Gastroesophageal sphincter (tissue), 4 donors: ENCODE data around the gene PAEP. TPM values are rescaled to one million over a fixed set of nuclear protein-coding genes. Genes with fewer than 3 reads are reported as not detected.
"Not testable (repeated sequence)": the region's sequence is repeated elsewhere in the genome, so short reads cannot be mapped to it uniquely, and the experiment has no call there.

ENCODE experiments used
- ATAC-seq: fragments of 150-250 bp; one replicate; pipeline ENCODE4 v1.9.1; 2016; ENCODE audit warnings: mild to moderate bottlenecking, moderate library complexity
- H3K27ac ChIP-seq, 4 donors: fragments of 200-600 bp; sonication (generic) in 3 of 4; 1 replicate in 3 of 4; 2 replicates in 1 of 4; pipeline ENCODE4 v1.5.1; 2016 to 2019
- H3K27me3 ChIP-seq: fragments of 200-600 bp; sonication (generic); one replicate; pipeline ENCODE4 v1.5.1; 2019
- H3K36me3 ChIP-seq, 2 donors: fragments of 200-600 bp; sonication (generic); one replicate each; pipeline ENCODE4 v1.5.1; 2019; ENCODE audit warnings: control low read depth in 1 of 2
- H3K4me1 ChIP-seq, 3 donors: fragments of 200-600 bp; sonication (generic); 1 replicate in 2 of 3; 2 replicates in 1 of 3; pipeline ENCODE4 v1.5.1; 2016 to 2019; ENCODE audit warnings: control low read depth in 2 of 3
- H3K4me3 ChIP-seq, 2 donors: fragments of 200-600 bp; sonication (generic); one replicate each; pipeline ENCODE4 v1.5.1; 2019; ENCODE audit warnings: mild to moderate bottlenecking in 1 of 2, moderate library complexity in 1 of 2
- H3K9me3 ChIP-seq, 3 donors: fragments of 200-600 bp; sonication (generic); one replicate each; pipeline ENCODE4 v1.5.1; 2017 to 2019; ENCODE audit warnings: control low read depth in 2 of 3
- EP300 ChIP-seq: sonication (generic); formaldehyde crosslinking; IDR thresholded peaks from one replicate; pipeline ENCODE4 v1.6.1; 2017; ENCODE audit warnings: antibody characterized with exemption, mild to moderate bottlenecking
- POLR2A ChIP-seq, 2 donors: fragments of 450-650 bp; IDR thresholded peaks; one replicate each; pipeline ENCODE4 v1.6.1; 2017; ENCODE audit warnings: antibody characterized with exemption in 2 of 2, mild to moderate bottlenecking in 2 of 2, moderate library complexity in 1 of 2
- POLR2AphosphoS5 ChIP-seq: sonication (generic); formaldehyde crosslinking; IDR thresholded peaks from one replicate; pipeline ENCODE4 v1.6.1; 2017; ENCODE audit warnings: antibody characterized with exemption
- WGBS, 2 donors: methylation state at CpG; one replicate each; pipeline ENCODE4 v1.1.5; 2018; ENCODE audit warnings: low coverage in 1 of 2; 5-methylcytosine and 5-hydroxymethylcytosine counted together
- total RNA-seq, 4 donors: library from RNA; depleted of rRNA; stranded (reverse); fragments of >200 nt; gene quantifications; one replicate each; pipeline ENCODE4 v1.1.0, GENCODE V29; 2016
- TF ChIP-seq, protein P1 (sequence below), 4 experiments: fragments of 200-600 bp in 2 of 4; fragments of 450-650 bp in 2 of 4; sonication (generic) in 1 of 4; IDR thresholded peaks; one replicate each; pipeline ENCODE4 v1.5.1; 2017 to 2019; ENCODE audit warnings: antibody characterized with exemption in 4 of 4, mild to moderate bottlenecking in 2 of 4, moderate library complexity in 2 of 4

Gene PAEP
- total RNA-seq, 4 donors from 2014 or later = not detected

DNA sequence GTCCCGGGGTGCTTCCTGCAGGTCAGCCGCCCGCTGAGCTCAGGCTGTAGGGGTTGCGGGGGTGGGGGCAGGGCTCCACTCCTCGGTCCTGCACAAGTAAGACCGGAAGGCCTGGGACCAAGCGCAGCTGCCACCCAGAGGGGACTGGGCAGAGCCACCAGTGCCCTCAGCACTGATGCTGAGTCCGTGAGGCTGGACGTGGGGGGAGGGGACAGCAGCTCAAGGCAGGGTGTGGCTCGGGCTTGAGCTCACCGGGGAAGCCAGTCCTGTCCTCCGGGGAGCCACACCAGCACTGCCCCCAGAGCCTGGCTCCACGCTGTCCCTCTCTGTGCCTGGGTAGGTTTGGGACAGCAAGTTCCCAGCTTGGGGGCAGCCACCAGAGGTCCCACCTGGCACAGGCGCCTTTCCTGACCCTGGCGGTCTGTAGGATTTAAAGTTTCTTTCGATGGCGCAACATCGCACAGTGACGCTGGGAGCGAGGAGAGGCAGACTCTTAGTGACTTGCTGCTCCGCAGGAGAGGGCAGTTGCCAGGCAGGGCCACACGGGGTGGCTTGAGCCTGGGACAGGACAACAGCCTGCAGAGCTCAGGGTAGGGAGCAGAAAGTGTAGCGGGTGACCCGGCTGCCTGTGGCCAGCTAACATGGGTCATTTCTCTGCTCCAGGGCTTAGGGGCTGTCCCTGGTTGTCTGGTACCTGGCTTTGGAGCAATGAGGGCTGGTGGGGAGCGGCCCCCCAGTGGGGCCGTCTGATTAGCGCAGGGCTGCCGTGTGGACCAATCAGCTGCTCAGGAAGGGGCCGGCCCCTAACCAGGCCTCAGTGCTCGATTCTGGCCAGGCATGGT is 34.6 kb upstream of the PAEP start:
- Histone ChIP-seq H3K27ac (no peak overlapping the region), H3K9me3 (peaks cover 0 to 14% (median 0%) of the 10 kb centered on the region in 3 donors), H3K4me3 (no peak overlapping the region), H3K4me1 (no peaks in the 10 kb centered on the region), H3K27me3 (peaks cover 84% of the 10 kb centered on the region), H3K36me3 (no peaks in the 10 kb centered on the region)
- ATAC-seq = no peak
- WGBS, 2 donors = 70 to 71% methylated on average over 4 of the region's 30 CpGs
- TF ChIP-seq POLR2A (IDR thresholded peaks at IDR 0.05) (no peak), POLR2AphosphoS5 (no peak), EP300 (no peak)
- TF ChIP-seq, protein P1, sequence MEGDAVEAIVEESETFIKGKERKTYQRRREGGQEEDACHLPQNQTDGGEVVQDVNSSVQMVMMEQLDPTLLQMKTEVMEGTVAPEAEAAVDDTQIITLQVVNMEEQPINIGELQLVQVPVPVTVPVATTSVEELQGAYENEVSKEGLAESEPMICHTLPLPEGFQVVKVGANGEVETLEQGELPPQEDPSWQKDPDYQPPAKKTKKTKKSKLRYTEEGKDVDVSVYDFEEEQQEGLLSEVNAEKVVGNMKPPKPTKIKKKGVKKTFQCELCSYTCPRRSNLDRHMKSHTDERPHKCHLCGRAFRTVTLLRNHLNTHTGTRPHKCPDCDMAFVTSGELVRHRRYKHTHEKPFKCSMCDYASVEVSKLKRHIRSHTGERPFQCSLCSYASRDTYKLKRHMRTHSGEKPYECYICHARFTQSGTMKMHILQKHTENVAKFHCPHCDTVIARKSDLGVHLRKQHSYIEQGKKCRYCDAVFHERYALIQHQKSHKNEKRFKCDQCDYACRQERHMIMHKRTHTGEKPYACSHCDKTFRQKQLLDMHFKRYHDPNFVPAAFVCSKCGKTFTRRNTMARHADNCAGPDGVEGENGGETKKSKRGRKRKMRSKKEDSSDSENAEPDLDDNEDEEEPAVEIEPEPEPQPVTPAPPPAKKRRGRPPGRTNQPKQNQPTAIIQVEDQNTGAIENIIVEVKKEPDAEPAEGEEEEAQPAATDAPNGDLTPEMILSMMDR (IDR thresholded peaks at IDR 0.05) = no peak

DNA sequence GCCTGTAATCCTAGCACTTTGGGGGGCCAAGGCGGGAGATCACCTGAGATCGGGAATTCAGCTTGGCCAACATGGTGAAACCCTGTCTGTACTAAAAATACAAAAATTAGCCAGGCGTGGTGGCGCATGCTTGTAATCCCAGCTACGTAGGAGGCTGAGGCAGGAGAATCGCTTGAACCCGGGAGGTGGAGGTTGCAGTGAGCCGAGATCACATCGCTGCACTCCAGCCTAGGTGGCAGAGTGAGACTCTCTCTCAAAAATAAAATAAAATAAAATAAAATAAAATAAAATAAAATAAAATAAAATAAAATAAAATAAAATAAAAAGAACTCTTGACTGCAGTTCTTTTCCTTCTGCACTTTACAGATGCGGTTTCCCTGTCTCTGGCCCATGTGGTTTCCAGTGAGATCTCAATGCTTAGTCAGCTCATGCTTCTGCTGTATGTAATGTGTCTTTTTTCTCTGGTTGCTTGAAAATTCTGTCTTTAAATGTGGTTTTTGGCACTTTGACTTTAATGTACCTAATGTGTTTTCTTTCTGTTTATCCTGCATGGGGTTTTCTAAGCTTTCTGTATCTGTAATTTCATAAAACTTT is 32.6 kb upstream of the PAEP start:
- H3K36me3 ChIP-seq, ATAC-seq, H3K4me1 ChIP-seq, H3K27ac ChIP-seq, H3K4me3 ChIP-seq: not testable (repeated sequence)
- WGBS, 2 donors = 93 to 100% methylated on average over 1 to 6 of the region's 10 CpGs
- peaks cover 77% of the 10 kb centered on the region for H3K27me3 ChIP-seq
- peaks cover 0 to 14% (median 0%) of the 10 kb centered on the region in 3 donors for H3K9me3 ChIP-seq

DNA sequence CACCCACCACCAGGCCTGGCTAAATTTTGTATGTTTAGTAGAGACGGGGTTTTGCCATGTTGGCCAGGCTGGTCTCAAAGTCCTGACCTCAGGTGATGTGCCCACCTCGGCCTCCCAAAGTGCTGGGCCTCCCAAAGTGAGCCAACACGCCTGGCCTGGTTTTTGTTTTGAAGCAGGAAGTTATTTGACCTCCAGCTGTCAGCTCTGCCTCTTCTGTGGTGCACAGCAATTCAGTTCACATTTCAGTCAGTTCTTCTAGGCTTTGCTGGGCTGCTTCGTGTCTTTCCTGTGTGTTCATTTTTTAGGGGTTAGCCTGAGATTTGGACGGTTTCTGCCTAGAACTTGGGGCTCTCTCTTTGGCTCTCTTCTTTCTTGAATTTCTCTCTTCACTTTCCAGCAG is 31.4 kb upstream of the PAEP start:
- peaks cover 75% of the 10 kb centered on the region for H3K27me3 ChIP-seq
- TF ChIP-seq, protein P1 (IDR thresholded peaks at IDR 0.05) = no peak
- TF ChIP-seq POLR2A (IDR thresholded peaks at IDR 0.05) (no peak), POLR2AphosphoS5 (no peak), EP300 (no peak)

DNA sequence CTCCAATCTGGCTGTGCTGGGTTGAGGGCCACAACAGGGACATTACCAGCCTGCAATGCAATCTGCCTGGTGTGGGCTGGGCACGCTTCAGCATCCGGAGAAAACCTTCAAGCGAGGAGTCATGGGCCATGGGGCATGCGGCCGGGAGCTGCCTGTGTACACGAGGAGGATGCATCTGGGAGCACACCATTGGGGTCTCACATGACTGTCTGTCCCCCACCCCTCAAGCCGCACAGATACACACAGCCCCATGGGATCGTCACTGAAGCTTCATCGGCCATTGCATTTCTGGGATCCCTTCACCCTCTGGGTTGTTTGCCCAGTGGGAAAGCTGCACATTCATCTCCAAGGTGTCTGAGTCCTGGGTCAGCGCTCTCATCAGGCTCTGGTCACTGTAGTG is 30.5 kb upstream of the PAEP start:
- Histone ChIP-seq H3K4me3 (no peak overlapping the region), H3K9me3 (peaks cover 0 to 14% (median 0%) of the 10 kb centered on the region in 3 donors), H3K27ac (no peak overlapping the region), H3K4me1 (no peaks in the 10 kb centered on the region), H3K27me3 (peaks cover 70% of the 10 kb centered on the region), H3K36me3 (no peaks in the 10 kb centered on the region)
- WGBS, 2 donors = 94% methylated on average over 9 of the region's 10 CpGs; no CpG with 5 or more reads in 1 of the 2 donors
- ATAC-seq = no peak
- TF ChIP-seq, protein P1 (IDR thresholded peaks at IDR 0.05) = no peak
- TF ChIP-seq POLR2AphosphoS5 = no peak
- TF ChIP-seq POLR2A (IDR thresholded peaks at IDR 0.05) = no peak
- TF ChIP-seq EP300 = no peak

More for the DNA sequence above, 31.4 kb upstream of the PAEP start:
- Histone ChIP-seq H3K4me1 (no peaks in the 10 kb centered on the region), H3K4me3 (no peak overlapping the region), H3K36me3 (no peaks in the 10 kb centered on the region), H3K27ac (no peak overlapping the region), H3K9me3 (peaks cover 0 to 14% (median 0%) of the 10 kb centered on the region in 3 donors)
- ATAC-seq = no peak
- 40% methylated on average over 3 of the region's 5 CpGs; no CpG with 5 or more reads in 1 of the 2 donors for WGBS, 2 donors

DNA sequence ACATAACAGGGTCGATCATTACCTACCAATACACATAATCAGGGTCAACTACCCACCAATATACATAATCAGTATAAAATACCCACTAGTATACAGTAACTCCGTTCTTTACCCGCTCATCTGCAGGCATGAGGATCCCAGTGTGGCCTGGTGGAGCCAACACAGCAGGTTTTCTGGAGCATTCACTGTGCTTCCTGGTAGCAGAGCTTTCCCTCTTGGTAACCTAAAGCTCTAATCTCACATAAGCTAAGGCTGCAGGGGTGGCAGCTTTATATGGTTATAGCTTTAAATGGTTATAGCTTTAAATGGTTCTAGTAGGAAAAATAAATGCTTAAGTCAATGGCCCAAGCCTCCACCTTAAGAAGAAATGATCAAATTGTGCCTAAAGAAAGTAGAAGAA is 28.4 kb upstream of the PAEP start:
- H3K4me3 ChIP-seq = no peak overlapping the region
- TF ChIP-seq, protein P1 (IDR thresholded peaks at IDR 0.05) = no peak
- TF ChIP-seq EP300 (no peak), POLR2AphosphoS5 (no peak), POLR2A (IDR thresholded peaks at IDR 0.05) (no peak)
- 55% methylated on average over 1 of the region's 3 CpGs; no CpG with 5 or more reads in 1 of the 2 donors for WGBS, 2 donors
- H3K27ac ChIP-seq = no peak overlapping the region
- peaks cover 66% of the 10 kb centered on the region for H3K27me3 ChIP-seq
- H3K4me1 ChIP-seq = no peaks in the 10 kb centered on the region
- H3K9me3 ChIP-seq = peaks cover 0 to 14% (median 0%) of the 10 kb centered on the region in 3 donors
- ATAC-seq = no peak
- H3K36me3 ChIP-seq = no peaks in the 10 kb centered on the region
